C4-2B (cell line): ENCODE data around the gene SDK2.

Experiments used
- ZFX ChIP-seq: fragments of 450-650 bp; IDR thresholded peaks from 2 replicates; pipeline ENCODE4 v1.6.1; 2017
- TF ChIP-seq, protein P1 (sequence below): fragments of 450-650 bp; conservative IDR thresholded peaks from 2 replicates; pipeline ENCODE4 v1.5.1; 2017; ENCODE audit warnings: mild to moderate bottlenecking

DNA sequence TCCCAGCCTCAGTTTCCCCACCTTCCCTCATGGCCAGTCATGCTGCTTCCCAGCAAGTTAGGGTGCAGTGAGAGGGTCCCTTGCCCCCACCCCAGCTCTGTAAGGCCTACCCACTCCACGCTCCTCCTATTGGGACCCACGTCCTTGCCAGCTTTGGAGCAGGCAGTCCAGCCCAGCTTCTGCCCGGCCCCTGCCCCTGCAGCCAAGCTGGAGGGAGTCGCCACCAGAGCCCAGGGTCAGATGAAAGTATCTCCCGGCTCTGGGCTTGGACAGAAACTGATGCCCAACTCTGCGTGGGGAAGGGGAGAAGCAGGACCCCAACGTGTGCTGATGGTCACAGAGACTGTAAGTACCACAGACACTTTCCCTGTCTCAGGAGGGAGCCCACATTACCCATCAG lies 32.6 kb downstream of the SDK2 start:
- TF ChIP-seq, protein P1, sequence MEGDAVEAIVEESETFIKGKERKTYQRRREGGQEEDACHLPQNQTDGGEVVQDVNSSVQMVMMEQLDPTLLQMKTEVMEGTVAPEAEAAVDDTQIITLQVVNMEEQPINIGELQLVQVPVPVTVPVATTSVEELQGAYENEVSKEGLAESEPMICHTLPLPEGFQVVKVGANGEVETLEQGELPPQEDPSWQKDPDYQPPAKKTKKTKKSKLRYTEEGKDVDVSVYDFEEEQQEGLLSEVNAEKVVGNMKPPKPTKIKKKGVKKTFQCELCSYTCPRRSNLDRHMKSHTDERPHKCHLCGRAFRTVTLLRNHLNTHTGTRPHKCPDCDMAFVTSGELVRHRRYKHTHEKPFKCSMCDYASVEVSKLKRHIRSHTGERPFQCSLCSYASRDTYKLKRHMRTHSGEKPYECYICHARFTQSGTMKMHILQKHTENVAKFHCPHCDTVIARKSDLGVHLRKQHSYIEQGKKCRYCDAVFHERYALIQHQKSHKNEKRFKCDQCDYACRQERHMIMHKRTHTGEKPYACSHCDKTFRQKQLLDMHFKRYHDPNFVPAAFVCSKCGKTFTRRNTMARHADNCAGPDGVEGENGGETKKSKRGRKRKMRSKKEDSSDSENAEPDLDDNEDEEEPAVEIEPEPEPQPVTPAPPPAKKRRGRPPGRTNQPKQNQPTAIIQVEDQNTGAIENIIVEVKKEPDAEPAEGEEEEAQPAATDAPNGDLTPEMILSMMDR, result no peak
- TF ChIP-seq ZFX, result no peak
